ENCODE measurements around the gene PHYHIPL.

PHYHIPL gene

GRCh38 chr10:59176241-59177030, at the start of gene PHYHIPL:
Gene PHYHIPL (plus strand): TSS chr10:59176643. CDS start chr10:59176854, 211 bp downstream.
- no peak for DNase-seq

GRCh38 chr10:59126991-59127390, 49.5 kb upstream of the PHYHIPL start:
- no peak for DNase-seq

GRCh38 chr10:59127991-59128390, 48.5 kb upstream of the PHYHIPL start:
- DNase-seq = no peak

GRCh38 chr10:59129867-59130266, 46.6 kb upstream of the PHYHIPL start:
- DNase-seq = no peak

GRCh38 chr10:59131666-59132065, 44.8 kb upstream of the PHYHIPL start:
- no peak for DNase-seq

GRCh38 chr10:59133841-59134593, 42.4 kb upstream of the PHYHIPL start:
- DNase-seq = no peak

- DNase-seq = no peak
Measured at GRCh38 chr10:59134785-59135184, 41.7 kb upstream of the PHYHIPL start.

- no peak for DNase-seq
Measured at GRCh38 chr10:59135275-59135674, 41.2 kb upstream of the PHYHIPL start.

- DNase-seq = no peak
Measured at GRCh38 chr10:59138052-59138451, 38.4 kb upstream of the PHYHIPL start.

- DNase-seq = no peak
Measured at GRCh38 chr10:59143544-59143943, 32.9 kb upstream of the PHYHIPL start.

- no peak for DNase-seq
Measured at GRCh38 chr10:59148701-59149100, 27.7 kb upstream of the PHYHIPL start.

- no peak for DNase-seq
Measured at GRCh38 chr10:59155556-59155955, 20.9 kb upstream of the PHYHIPL start.

GRCh38 chr10:59167512-59167911, 8.9 kb upstream of the PHYHIPL start:
- DNase-seq = no peak

GRCh38 chr10:59172567-59172966, 3.9 kb upstream of the PHYHIPL start:
- DNase-seq = no peak

- no peak for DNase-seq
Measured at GRCh38 chr10:59173414-59173813, 3.0 kb upstream of the PHYHIPL start.

GRCh38 chr10:59175538-59176240, 754 bp upstream of the PHYHIPL start:
- DNase-seq = no peak

- DNase-seq = no peak
Measured at GRCh38 chr10:59177031-59177797, 771 bp downstream of the PHYHIPL start.

GRCh38 chr10:59177836-59178235, 1.4 kb downstream of the PHYHIPL start:
- DNase-seq = no peak

- no peak for DNase-seq
Measured at GRCh38 chr10:59179068-59179467, 2.6 kb downstream of the PHYHIPL start.

- DNase-seq = no peak
Measured at GRCh38 chr10:59180689-59181270, 4.3 kb downstream of the PHYHIPL start.

- no peak for DNase-seq
Measured at GRCh38 chr10:59181668-59182067, 5.2 kb downstream of the PHYHIPL start.

- no peak for DNase-seq
Measured at GRCh38 chr10:59190332-59190731, 13.9 kb downstream of the PHYHIPL start.
